ENCODE data around the gene VILL.
"Not testable (repeated sequence)": the region's sequence is repeated elsewhere in the genome, so short reads cannot be mapped to it uniquely, and the experiment has no call there.

The VILL gene

DNA sequence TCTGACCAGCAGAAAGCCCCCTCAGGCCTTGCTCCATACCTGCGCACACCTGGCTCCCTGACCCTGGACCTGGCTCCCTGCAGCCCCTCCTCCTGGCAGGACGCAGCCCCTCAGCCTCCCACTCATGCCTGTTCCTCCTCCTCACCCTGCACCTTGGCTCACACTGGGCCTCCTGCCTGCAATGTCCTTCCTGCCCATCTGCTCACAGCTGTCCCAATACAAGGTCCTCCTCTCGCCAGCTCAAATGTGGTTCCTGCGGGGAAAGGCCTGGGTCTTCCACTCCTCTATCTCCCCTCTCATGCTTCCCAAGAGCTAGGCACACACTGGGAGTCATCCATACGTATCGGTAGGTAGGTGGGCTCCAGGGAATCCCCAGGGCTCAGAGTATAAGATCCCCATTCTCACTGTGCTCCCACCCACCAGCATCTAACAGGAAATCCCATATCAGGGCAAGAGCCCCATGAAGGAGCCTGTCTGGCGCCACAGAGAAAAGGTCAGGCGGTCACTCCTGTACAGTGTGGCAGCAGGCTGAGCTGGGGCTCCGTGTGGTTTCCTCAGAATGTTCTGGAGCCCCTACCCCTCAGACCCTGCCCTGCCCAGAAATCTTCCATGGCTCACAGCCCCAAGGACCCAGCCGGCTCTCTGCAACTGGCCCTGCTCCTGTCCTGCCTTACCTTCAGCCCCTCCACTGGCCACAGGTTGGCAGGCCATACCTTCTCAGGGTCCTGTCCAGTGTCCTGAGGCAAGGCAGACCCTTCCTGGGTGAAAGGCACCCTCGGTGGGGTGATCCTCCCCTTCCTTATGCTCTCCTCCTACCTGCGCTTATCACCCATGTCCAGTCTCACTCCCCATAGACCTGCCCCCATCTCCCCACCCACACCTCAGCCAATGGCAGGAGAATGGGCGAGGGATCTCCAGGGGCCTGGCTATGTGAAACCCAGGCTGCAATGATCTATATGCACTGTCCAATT, 28.0 kb downstream of the VILL start:
- no peak for DNase-seq

DNA sequence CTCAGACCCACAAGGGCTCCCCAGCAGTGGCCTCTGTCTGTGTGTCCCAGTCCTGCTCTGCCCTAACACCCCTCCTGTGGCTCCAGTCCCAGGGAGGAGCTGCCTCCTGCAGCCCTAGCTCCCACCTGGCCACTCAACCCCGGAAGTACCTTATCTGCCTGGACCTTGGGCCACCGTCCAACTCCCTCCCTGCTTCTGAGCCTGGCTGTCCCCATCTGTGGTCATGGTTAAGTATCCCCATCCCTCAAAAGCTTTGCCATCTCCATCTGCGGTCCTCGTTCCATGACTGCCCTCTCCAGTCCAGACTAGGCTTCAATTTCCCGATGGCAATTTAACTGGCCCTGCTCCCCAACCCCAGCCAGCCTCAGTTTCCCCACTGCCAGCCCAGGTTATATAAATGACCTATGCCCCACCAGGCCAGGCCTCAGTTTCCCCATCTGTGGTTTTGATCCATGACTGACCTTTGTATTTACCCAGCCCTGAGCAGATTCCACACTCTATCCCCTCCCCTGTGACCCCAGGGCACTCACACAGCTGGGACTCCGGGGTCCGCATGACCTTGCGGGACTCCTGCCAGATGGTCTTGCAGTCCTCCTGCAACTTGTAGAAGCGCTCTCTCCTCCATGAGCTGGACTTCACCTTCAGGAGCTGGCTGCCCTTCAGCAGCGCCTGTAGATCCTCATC, 29.2 kb downstream of the VILL start:
- no peak for DNase-seq

DNA sequence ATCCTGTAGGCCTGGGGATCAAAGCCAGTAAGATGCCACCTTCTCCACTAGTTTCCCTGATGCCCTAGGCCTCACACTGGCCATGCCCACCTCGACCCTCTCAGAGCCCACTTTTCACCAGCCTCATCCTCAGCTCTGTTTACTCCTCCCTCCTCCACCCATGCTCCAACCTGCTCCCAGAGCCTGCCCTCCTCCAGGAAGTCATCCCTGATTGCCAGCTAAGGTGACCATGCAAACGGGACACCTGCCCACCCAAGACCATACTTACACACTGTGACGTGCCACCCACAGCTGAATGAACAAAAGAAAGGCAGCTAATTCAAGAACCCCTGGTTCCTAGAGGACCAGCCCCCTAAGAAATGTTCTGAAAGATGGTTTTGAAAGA, 29.7 kb downstream of the VILL start:
- DNase-seq = no peak

DNA sequence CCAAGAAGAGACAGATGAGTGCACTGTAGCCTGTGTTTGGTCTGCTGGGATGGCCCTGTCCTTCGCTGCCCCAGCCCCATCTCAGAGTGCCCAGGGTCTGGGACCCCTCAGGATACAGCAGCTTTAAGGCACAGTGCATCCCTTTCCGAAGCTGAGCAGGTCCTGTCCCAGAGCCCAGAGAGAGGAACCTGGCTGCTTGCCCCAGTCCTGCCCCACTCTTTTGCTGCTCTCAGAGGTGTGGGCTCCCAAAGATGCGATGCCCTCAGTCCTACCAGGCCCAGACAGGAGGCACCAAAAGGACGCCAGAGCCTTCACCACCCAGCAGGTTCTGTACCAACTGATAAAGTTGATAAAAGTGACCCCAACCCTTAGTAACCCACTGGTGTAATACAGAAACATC, 30.6 kb downstream of the VILL start:
- DNase-seq = no peak

DNA sequence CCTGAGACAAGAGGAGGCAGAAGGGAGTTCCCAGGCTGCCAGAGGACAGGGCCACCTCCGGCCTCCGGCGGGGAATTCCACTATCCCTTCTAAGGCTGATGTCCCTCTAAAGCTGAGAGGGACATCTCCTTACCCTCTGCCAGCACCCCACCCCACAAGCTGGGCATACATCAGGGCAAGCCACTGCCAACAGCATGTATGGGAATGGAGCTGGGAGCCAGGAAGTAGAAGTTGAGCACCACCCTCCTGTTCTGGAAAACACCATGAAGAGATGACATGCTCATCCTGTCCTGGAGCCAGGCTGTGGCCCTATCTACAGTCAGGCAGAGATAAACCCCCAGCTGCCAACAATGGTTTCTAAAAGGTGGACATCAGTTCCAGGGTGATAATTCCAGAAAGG, 31.7 kb downstream of the VILL start:
- no peak for DNase-seq

DNA sequence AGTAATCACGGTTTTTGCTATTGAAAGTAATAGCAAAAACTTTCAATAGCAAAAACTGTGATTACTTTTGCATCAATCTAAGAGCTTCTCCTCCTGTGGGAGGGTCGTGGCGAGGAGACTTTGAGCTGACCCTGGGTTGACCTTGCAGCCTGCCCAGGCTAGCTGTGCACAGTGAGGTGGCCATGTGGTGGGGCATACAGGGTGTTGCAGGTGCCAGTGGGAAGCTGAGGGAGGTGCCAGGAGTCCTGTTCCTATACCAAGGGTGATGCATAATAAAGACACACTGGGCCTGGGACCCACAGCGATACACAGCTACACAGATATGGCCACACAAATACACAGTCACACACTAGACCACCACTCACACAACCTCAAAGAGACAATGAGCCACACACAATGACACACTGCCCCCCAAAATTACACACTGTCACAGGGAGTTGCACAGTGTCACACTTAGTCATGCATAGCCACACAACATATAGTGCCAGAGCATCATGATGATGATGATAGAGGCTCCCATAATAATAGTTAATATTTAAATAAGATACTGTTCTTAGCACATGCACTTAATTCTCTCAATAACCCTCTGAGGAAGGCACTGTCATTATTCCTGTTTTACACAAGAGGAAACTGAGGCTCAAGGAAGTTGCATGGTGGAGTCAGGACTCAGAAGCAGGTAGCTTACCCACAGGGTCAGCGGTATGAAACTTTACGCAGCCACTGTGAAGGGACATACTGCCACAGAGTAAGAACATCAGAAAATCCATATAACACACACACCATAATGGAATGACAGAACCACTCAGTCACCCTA, 32.5 kb downstream of the VILL start:
- DNase-seq = no peak

DNA sequence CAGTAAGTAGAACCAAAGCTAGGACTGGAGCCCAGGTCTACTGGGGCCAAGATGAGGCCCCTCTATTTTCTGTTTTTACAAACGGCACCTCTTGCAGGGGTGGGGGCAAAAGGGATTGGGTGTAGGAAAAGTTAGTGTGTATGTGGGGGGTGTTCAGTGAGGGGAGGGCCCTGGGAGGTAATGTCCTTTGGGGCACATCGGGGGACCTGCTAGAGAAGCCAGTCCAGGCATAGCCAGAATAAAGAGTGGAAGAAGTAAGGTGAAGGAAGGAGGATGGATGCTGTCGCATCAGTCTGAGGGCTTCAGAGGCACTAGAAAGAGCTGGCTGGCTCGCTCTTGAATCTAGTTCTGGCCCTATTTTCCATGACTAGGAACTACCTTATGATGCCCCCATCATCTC, 36.3 kb downstream of the VILL start:
- no peak for DNase-seq

DNA sequence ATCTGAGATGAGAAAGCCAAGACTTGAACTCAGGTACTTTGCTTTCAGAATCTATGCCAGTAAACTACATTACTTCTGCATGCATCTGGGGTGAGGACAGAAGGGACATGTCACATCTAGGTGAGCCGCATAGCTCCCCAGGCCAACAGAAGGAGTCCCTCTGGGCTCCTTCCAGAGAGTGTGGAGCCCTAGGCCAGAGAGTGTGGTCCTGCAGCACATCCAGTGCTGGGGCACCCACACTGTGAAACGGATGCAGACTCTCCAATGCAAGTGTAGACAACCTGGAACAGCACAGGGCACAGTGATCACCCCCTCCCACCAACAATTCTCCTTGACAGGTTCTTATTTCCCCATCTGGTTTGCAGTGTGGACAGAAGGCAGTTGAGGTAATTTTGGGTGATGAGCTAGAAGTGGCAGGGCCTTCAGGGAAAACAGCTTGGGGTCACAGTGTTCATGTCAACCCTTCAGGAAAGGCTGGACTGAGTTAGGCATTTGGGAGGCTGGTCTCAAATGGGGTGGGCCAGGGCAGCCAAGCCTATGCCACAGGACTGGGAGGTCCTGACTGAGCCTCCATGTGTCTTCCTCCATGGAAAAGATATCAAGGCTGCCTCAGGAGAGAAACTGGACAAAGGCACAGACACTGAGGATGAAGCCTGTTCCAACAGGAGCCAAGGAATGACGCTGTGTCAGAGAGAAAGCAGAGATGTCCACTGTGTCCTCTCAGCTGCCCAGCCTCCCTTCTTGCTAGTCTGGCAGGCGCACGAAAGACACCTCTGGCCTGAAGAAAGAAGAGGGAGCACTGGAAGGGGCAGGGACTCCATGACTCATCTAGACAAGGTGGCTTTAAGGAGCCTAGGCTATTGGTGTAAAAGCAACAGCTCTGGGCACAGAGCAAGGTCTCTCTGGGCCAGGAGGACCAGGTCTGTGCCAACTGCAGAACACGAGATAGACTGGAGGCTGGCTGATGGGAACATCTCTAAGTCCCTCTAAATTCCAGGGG, 37.2 kb downstream of the VILL start:
- DNase-seq = no peak

DNA sequence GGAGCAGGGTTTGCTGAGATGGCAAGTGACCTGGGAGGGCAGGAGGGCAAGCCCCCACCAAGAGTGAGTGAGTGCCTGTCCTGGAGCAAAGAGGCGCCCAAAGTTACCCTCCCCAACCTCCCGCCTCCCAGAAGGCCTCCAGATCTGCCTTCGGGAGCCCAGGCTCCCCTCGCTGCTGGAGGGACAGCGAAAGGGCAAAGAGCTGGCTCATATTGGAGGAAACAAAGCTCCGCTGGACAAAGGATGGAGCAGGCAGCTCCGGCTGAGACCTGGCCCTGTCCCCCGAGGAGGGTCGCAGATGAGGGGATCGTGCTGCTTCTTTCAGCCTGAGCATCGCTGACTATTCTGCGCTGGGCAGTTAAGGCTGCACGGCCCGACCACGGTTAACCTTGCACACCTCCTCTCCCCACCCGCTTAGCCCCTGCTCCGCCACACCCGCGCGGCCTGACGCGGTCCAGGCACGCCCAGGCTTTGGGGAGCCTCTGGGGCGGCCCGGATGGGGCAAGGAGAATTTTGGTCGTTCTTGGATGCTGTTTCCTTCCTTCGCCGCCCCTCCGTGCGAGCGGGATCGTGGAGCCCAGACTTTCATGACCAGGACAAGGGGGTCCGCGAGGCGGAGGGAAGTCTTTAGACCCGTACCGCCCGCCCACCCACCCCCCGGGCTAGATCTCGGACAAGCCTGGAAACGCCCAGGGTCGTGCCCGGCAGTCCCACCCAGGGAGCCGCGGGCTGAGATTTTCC, 38.2 kb downstream of the VILL start:
- DNase-seq = peak in 1 of 4 experiments; percentile 22

DNA sequence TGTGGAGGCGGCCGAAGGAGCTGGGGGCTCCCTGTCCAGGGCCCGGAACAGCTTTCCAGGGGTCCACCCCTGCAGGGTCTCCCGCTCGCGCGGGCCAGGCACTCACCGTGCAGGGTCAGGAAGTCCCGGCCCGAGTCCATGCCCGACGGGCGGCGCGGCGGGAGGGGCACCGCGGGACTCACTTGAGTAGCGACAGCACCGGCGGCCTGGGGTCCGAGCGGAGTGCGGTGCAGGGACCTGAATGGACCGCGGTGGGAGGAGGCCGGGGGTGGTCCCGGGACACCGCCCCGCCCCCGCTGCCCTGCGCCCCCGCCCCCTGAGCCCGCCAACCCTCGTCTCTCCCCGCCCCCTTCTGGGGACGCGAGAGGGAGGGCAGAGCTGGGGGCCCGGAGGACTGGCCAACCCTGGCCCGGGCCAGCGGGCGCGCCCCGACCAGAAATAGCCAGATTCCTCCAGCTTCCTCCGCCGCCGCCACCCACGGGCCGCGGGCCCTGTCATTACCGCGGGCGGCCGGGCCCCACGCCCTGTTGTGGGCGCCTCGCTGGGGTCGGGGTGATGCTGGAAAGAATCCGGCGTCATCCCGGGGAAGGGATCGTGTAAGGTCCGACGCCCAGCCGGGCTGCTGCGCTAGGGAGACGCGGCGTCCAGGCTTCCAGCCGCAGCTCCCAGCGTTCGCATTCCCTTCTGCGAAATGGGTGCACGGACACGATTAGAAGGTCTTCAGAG, 39.0 kb downstream of the VILL start, which contains the start of gene PLCD1:
TSS of gene PLCD1 (minus strand) at position 243 of the 726 bp plus-strand sequence. CDS start at position 140, 103 bp downstream.
- DNase-seq = peak; percentile 50 to 78 (median 66)

DNA sequence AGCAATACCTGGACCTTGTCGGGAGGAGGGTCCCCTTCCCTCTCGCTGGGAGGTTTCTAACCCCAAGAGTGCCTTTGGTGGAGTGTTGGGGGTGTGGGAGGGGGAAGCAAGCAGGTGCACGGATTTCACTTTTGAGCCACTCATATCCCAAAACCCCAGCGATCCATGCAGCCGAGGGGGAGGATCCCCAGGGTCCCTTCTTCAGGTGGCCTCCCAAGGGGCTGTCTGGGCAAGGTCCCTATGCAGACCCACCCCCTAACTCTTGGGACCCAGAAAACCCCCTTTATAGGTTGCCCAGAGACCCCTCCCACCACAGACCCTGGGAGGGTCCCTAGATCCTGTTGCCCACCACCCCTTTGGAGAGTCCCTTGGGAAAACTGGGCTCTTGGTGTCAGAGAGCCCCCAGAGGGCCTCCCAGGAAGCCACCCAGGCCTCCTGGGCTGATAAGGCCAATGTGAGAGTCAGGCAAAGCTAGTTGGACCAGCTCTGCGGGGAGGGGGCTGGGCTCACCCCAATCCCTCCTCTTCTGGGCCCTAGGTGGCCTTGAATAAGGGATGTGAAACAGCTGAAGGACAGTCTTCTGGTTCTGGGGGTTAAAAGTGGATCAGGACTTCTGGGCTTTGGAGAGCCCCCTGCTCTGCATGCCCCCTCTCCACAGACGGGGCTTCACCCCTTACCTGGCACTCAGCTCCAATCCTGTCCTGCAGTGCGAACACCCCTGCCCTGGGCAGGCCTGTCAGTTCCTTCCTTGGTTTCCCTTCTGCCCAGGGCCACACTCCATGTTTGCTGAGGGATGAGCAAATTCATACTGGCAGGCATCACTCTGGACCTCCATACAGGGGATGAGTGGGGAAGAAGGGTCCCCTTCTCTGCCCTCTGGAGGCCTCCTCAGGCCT, 39.8 kb downstream of the VILL start:
- no peak for DNase-seq

DNA sequence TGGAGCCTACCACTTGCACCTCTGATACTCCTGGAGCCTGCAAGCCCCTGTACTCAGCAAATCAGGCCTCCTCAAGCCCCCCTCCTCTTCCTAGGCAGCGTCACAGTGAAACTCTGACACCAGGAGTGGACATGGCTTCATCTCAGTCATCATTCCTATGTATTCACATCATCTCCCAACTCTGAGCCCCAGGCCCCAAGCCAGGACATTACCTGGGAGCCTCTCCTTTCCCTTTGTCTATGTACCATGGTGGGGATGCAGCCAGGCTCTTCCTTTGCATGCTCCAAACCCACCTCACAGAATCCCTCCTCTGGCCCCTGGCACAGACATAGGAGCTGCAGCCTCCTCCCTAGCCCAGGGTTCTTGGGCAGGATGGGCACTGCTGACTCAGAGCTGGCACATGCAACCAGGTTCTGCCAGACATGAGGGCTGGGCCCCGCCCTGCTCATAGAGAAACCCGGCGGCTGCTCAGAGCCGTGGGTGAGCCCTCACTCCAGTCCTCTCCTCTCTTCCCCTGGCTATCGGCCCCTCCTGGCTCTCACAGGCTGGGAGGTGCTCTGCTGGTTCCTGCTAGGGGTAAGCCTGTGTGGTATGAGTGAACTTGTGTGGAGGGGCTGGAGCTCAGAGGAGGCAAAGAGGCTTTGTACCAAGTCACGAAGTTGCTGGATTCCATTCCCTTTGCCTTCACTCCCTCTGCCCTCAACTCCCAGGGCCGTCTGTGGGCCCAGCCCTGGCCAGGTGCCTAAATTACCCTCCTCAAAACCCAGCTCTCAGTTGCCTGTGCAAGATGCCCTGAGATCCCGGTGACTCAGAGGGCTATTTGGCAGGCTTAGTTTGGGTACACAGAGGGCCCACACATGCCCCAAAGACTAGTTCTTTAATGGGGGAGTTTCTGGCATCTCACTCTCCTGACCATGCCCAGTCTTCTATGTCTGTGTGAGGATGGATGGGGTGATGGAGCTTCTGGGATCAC, 40.7 kb downstream of the VILL start:
- peak; percentile 12 to 59 (median 45) for DNase-seq

DNA sequence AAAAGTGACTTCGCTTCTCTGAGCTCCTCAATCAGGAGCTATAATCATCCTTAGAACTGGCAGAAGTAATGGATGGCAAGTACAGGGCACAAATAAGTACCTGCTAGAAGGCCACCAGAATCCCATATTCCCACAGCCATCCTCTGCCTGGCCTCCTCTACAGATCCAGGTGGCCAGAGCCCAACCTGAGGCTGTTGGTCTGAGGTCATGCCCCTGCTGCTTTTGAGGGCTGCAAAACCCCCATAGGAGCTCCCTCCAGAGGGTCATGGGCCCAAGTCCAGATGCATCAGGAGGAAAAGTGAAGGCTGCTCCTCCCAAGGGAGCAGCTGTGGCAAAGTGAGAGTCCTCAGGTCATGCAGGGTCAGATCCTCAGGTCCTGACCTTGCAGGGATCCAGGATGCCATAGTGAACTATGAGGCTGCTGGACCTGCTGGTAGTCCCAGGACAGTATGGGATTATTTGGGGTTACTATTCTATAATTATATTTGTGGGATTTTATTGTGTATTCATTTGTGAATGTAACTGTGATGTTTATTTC, 41.8 kb downstream of the VILL start:
- DNase-seq = no peak

DNA sequence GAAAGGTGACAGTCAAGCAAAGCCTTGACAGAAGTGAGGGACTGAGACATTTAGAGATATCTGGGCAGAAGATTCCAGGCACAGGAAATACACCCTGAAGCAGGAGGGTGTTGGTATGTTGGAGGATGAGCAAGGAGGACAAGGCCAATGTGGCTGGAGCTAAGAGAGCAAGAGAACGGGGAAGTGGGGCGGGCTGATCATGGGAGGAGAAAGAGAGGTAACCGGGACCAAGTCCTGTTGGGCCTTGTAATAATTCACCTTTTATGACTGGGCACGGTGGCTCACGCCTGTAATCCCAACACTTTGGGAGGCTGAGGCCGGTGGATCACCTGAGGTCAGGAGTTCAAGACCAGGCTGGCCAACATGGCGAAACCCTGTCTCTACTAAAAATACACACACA, 43.0 kb downstream of the VILL start:
- DNase-seq = not testable (repeated sequence)

DNA sequence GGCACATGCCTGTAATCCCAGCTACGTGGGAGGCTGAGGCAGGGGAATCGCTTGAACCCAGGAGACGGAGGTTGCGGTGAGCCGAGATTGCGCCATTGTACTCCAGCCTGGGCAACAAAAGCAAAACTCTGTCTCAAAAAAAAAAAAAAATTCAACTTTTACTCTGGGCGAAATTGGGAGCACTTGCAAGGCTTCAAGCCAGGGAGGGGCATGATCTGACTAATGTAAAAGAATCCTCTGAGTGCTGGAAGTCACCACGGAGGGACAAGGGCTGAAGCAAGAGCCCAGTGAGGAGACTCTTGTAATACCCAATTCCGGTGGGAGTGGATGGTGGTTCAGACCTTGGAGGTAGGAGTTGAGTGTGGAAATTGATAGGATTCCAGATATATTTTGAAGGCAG, 43.7 kb downstream of the VILL start:
- not testable (repeated sequence) for DNase-seq

DNA sequence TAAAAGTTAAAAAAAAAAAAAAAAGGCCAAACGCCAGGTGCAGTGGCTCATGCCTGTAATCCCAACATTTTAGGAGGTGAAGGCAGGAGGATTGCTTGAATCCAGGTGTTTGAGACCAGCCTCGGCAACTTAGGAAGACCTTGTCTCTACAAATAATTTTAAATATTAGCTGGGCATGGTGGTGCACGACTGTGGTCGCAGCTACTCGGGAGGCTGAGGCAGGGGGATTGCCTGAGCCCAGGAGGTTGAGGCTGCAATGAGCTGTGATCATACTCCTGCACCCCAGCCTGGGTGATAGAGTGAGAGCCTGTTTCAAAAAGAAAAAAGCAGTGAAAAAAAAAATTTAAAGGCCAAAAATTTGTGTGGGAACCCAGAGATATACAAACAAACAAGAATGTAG, 45.7 kb downstream of the VILL start:
- no peak for DNase-seq

DNA sequence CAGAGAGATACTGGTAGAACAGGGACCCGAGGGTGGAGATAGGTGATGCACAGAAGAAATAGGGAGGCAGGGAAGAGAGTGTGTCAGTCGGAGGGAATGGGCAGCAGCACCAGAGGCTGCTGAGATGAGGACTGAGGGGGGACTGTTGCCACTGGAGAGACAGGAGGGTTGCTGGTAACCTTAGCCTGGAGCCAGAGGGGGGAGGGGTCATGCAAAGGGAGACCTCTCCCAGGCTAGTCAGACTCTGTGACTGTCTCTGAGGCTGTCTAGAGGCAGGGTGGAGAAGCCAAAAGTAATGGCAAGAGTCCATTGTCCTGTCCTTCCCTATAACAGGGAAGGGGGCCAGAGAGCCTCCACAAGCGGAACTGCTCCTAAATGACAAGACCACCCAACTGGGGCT, 46.3 kb downstream of the VILL start:
- DNase-seq = no peak
